Tracheal epithelial cell (primary cell): Measurements from ENCODE around the gene KLF5. TPM values are rescaled to one million over a fixed set of nuclear protein-coding genes. Genes with fewer than 3 reads are reported as not detected.

Source experiments
- total RNA-seq: library from RNA; depleted of rRNA; stranded (reverse); fragments of >200 nt; gene quantifications from 2 replicates; pipeline ENCODE4 v1.2.1, GENCODE V29; 2014

KLF5 gene
- total RNA-seq, result 25.1 and 59.3 TPM in 2 replicates

GRCh38 chr13:73058736-73059459, at the start of gene KLF5:
Gene KLF5 (plus strand): TSS chr13:73059005. CDS start chr13:73059328, 323 bp downstream.

